Body of pancreas (tissue), 4 donors: ENCODE data around the gene CSRP1.

Experiments
- POLR2A ChIP-seq, 3 donors: fragments of 450-650 bp; IDR thresholded peaks; one replicate each; pipeline ENCODE4 v1.6.1; 2016; ENCODE audit warnings: antibody characterized with exemption in 3 of 3, mild to moderate bottlenecking in 2 of 3
- TF ChIP-seq, protein P1 (sequence below), 7 experiments: fragments of 450-650 bp in 4 of 7; fragments of 200-600 bp in 3 of 7; sonication (generic) in 3 of 7; IDR thresholded peaks; one replicate each; pipeline ENCODE4 v1.5.1; 2016 to 2019; ENCODE audit warnings: antibody characterized with exemption in 7 of 7

DNA sequence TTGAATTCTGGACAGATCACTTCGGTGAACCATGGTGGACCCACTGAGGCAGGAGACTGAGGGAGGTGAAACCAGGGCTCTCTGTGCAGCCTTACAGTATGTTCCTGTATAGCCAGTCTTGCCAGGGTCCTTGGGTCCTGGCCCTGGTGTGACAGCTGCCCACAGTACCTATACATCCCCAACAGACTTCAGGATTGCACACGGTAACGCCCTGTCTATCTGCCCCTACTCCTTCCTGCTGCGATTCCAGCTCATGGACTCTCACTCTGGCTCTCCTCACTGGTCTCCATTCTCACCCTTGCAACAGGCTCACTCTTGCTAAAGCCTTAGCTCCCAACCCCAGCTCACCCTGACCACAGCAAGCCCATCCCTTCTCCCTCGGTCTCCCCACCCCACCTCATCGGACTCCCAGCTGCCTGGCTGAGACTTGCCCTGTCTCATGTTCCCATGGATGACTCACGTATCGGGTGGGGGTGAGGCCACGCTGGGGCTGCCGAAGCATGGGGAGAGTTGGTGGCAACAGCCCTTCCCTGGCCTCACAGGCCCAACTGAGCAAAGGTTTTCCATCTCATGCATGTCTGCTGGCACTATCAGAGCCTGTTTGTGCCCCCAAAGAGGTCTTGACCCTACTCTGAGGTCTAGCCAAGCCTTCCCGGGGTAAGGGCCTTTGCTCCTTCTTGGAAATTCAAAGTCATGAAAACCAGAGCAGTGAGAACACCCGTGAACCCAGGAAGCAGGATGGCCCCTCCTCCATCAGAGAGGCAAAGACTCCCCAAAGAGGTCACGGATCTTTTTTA, 45.1 kb downstream of the CSRP1 start:
- TF ChIP-seq, protein P1, sequence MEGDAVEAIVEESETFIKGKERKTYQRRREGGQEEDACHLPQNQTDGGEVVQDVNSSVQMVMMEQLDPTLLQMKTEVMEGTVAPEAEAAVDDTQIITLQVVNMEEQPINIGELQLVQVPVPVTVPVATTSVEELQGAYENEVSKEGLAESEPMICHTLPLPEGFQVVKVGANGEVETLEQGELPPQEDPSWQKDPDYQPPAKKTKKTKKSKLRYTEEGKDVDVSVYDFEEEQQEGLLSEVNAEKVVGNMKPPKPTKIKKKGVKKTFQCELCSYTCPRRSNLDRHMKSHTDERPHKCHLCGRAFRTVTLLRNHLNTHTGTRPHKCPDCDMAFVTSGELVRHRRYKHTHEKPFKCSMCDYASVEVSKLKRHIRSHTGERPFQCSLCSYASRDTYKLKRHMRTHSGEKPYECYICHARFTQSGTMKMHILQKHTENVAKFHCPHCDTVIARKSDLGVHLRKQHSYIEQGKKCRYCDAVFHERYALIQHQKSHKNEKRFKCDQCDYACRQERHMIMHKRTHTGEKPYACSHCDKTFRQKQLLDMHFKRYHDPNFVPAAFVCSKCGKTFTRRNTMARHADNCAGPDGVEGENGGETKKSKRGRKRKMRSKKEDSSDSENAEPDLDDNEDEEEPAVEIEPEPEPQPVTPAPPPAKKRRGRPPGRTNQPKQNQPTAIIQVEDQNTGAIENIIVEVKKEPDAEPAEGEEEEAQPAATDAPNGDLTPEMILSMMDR (IDR thresholded peaks at IDR 0.05), result no peak
- TF ChIP-seq POLR2A (IDR thresholded peaks at IDR 0.05), result peak in 1 of 3 donors; percentile 9
